Sigmoid colon (tissue), 4 donors: ENCODE measurements around the gene SBK2.

ENCODE experiments used
- EP300 ChIP-seq, 4 donors: sonication (generic); formaldehyde crosslinking; IDR thresholded peaks; one replicate each; pipeline ENCODE4 v1.6.1; 2017; ENCODE audit warnings: antibody characterized with exemption in 4 of 4
- POLR2A ChIP-seq, 2 donors: fragments of 450-650 bp; IDR thresholded peaks; one replicate each; pipeline ENCODE4 v1.6.1; 2016; ENCODE audit warnings: antibody characterized with exemption in 2 of 2, mild to moderate bottlenecking in 2 of 2, moderate library complexity in 2 of 2
- POLR2AphosphoS5 ChIP-seq, 4 donors: sonication (generic); formaldehyde crosslinking; IDR thresholded peaks; one replicate each; pipeline ENCODE4 v1.6.1; 2017; ENCODE audit warnings: antibody characterized with exemption in 4 of 4
- TF ChIP-seq, protein P1 (sequence below), 4 experiments: fragments of 450-650 bp in 3 of 4; fragments of 200-600 bp in 1 of 4; IDR thresholded peaks; one replicate each; pipeline ENCODE4 v1.5.1; 2016 to 2019; ENCODE audit warnings: antibody characterized with exemption in 4 of 4, mild to moderate bottlenecking in 3 of 4, moderate library complexity in 2 of 4

DNA sequence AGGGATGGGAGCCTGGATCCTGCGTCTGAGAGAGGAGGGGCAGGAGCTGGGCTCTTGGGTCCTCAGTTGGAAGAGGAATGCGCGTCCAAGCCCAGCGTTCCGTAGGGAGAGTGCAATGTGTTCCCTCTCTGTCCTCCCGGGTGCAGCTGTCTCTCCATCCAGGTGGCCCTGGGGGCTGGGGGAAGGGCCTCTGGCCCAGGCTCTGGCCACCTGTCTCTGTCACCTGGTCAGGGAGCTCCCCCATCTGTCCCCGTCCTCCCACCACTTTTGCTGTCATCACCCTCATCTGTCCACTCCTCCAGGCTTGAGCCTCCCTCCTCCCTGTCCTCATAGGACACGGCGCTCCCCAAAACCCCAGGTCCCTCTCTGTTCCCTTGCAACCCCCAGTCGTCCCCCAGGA lies 3.7 kb upstream of the SBK2 start:
- TF ChIP-seq, protein P1, sequence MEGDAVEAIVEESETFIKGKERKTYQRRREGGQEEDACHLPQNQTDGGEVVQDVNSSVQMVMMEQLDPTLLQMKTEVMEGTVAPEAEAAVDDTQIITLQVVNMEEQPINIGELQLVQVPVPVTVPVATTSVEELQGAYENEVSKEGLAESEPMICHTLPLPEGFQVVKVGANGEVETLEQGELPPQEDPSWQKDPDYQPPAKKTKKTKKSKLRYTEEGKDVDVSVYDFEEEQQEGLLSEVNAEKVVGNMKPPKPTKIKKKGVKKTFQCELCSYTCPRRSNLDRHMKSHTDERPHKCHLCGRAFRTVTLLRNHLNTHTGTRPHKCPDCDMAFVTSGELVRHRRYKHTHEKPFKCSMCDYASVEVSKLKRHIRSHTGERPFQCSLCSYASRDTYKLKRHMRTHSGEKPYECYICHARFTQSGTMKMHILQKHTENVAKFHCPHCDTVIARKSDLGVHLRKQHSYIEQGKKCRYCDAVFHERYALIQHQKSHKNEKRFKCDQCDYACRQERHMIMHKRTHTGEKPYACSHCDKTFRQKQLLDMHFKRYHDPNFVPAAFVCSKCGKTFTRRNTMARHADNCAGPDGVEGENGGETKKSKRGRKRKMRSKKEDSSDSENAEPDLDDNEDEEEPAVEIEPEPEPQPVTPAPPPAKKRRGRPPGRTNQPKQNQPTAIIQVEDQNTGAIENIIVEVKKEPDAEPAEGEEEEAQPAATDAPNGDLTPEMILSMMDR (IDR thresholded peaks at IDR 0.05): no peak
- TF ChIP-seq EP300 (IDR thresholded peaks at IDR 0.05) (no peak), POLR2A (IDR thresholded peaks at IDR 0.05) (no peak), POLR2AphosphoS5 (IDR thresholded peaks at IDR 0.05) (no peak)
